Measurements from ENCODE around the gene SLC6A18.

DNA sequence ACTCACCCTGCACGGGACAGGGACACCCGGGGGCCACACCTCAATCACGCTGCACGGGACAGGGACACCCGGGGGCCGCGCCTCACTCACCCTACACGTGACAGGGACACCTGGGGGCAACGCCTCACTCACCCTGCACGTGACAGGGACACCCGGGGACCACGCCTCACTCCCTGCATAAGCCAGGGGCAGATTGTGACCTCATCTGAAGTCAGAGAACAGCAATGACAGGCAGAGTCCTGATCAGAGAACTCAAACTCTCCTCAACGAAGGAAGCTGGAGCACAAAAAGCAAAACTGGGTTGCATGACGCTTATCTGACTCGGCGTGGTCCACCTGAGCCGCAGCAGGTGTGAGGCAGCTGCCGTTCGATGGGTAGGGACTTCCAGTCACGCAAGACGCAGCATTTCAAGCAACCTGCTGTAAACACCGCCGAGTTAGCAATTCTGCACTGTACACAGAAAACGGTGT is 66.5 kb downstream of the SLC6A18 start:
- TF ChIP-seq, protein P1, sequence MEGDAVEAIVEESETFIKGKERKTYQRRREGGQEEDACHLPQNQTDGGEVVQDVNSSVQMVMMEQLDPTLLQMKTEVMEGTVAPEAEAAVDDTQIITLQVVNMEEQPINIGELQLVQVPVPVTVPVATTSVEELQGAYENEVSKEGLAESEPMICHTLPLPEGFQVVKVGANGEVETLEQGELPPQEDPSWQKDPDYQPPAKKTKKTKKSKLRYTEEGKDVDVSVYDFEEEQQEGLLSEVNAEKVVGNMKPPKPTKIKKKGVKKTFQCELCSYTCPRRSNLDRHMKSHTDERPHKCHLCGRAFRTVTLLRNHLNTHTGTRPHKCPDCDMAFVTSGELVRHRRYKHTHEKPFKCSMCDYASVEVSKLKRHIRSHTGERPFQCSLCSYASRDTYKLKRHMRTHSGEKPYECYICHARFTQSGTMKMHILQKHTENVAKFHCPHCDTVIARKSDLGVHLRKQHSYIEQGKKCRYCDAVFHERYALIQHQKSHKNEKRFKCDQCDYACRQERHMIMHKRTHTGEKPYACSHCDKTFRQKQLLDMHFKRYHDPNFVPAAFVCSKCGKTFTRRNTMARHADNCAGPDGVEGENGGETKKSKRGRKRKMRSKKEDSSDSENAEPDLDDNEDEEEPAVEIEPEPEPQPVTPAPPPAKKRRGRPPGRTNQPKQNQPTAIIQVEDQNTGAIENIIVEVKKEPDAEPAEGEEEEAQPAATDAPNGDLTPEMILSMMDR (IDR thresholded peaks at IDR 0.05), result no peak
- no peak for TF ChIP-seq POLR2A (IDR thresholded peaks at IDR 0.05)

Measured in tibial nerve (tissue), 3 donors.